K562 (cell line): ENCODE data around the gene AQP11. TPM values are rescaled to one million over a fixed set of nuclear protein-coding genes. Genes with fewer than 3 reads are reported as not detected.

Source experiments
- BRD4 ChIP-seq: fragments of 200-600 bp; sonication (generic); IDR thresholded peaks from 2 replicates; pipeline ENCODE4 v1.6.1; 2017; ENCODE audit warnings: inconsistent platforms
- FOXJ2 ChIP-seq: fragments of 200-800 bp; sonication (Bioruptor generic); IDR thresholded peaks from 2 replicates; pipeline ENCODE4 v1.6.1; 2016; ENCODE audit warnings: missing genetic modification characterization, missing compliant biosample characterization
- HDAC6 ChIP-seq: IDR thresholded peaks from 2 replicates; pipeline ENCODE4 v1.6.1; 2012; ENCODE audit warnings: low read depth, mild to moderate bottlenecking, control low read depth, inconsistent platforms, low read length, moderate library complexity
- NR1H2 ChIP-seq: sonication (generic); formaldehyde crosslinking; IDR thresholded peaks from 2 replicates; pipeline ENCODE4 v1.4.0; 2020; ENCODE audit warnings: mild to moderate bottlenecking, missing genetic modification reagents
- SRSF1 ChIP-seq: fragments of 200-400 bp; formaldehyde crosslinking; IDR thresholded peaks from 2 replicates; pipeline ENCODE4 v1.6.1; 2017; ENCODE audit warnings: mild to moderate bottlenecking, low read depth, low read length, moderate library complexity
- TCFL5 ChIP-seq: fragments of 250-450 bp; sonication (Bioruptor Pico); conservative IDR thresholded peaks from 2 replicates; pipeline ENCODE4 v1.6.1; 2021; ENCODE audit warnings: mild to moderate bottlenecking, moderate library complexity, matching md5 sums
- polyA plus RNA-seq, 8 experiments: library from polyadenylated mRNA; depleted of rRNA in 4 of 8; stranded (reverse) in 5 of 8; unstranded in 3 of 8; fragments of >200 nt; fragmentation: Nextera tagmentation in 2 of 8; fragmentation: Illumina TruSeq in 1 of 8; extraction: Ambion mirVana in 2 of 8; extraction: Trizol in 1 of 8; gene quantifications; 2 replicates each; pipeline versions ENCODE4 v1.2.1 to v1.2.3, GENCODE V29; 2011 to 2014; ENCODE audit warnings: inconsistent platforms in 1 of 8, missing spikeins in 1 of 8
- total RNA-seq, 7 experiments: library from RNA; depleted of rRNA in 6 of 7; stranded (reverse); fragments of >200 nt in 6 of 7; fragmentation: Illumina TruSeq in 2 of 7; extraction: Trizol in 2 of 7; gene quantifications; 2 replicates each; pipeline versions ENCODE4 v1.2.1 to v1.2.3, GENCODE V29; 2011 to 2021; ENCODE audit warnings: low replicate concordance in 1 of 7
- TF ChIP-seq, protein P1 (sequence below): conservative IDR thresholded peaks from 2 replicates; pipeline ENCODE4 v1.6.1; 2011; ENCODE audit warnings: low read depth, mild to moderate bottlenecking, low read length; ENCODE audit not compliant: control insufficient read depth
- TF ChIP-seq, protein P2 (sequence below): fragments of 250-450 bp; sonication (Bioruptor Pico); IDR thresholded peaks from 2 replicates; pipeline ENCODE4 v1.8.0; 2021; ENCODE audit warnings: moderate library complexity, mild to moderate bottlenecking, inconsistent platforms
- TF ChIP-seq, protein P3 (sequence below): sonication (generic); formaldehyde crosslinking; IDR thresholded peaks from 2 replicates; pipeline ENCODE4 v1.8.1; 2023; ENCODE audit warnings: missing genetic modification reagents, mild to moderate bottlenecking, borderline replicate concordance
- TF ChIP-seq, protein P4 (sequence below): sonication (generic); formaldehyde crosslinking; IDR thresholded peaks from 2 replicates; pipeline ENCODE4 v1.8.0; 2022; ENCODE audit warnings: missing genetic modification reagents, mild to moderate bottlenecking, moderate library complexity, borderline replicate concordance

Gene AQP11
- total and polyA plus RNA-seq, 9 of the 15 experiments (the other 6 are each of a cell fraction or from before 2014, with no cell fraction given): 0.09 to 1.0 (median 0.36) TPM

DNA sequence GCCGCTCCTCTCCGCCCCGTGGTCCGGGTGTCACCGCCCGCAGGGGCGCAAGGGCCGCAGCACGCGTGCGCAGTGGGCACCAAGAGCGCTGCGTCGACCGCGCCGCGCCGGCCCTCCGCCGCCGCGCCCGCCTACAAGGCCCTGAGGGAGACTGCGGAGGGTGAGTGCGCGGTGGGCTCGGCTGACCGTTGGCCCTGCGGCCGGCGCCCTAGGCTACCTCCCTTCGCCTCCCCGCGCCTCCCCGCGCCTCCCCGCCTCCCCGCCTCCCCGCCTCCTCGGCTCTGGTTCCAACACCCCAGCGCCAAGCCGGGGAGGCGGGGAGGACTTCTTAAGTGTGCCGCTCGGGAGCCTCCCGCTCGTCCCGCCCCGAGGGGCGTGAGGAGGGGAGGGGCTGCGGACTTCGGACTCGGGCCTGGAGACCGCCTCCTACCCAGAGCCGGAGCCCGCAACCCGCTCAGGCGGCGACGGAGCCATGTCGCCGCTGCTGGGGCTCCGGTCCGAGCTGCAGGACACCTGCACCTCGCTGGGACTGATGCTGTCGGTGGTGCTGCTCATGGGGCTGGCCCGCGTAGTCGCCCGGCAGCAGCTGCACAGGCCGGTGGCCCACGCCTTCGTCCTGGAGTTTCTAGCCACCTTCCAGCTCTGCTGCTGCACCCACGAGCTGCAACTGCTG is at the start of gene AQP11 (continued):
- TF ChIP-seq, protein P1, sequence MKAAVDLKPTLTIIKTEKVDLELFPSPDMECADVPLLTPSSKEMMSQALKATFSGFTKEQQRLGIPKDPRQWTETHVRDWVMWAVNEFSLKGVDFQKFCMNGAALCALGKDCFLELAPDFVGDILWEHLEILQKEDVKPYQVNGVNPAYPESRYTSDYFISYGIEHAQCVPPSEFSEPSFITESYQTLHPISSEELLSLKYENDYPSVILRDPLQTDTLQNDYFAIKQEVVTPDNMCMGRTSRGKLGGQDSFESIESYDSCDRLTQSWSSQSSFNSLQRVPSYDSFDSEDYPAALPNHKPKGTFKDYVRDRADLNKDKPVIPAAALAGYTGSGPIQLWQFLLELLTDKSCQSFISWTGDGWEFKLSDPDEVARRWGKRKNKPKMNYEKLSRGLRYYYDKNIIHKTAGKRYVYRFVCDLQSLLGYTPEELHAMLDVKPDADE: peak; percentile 57; the same call in 1 of the 2 replicates
- TF ChIP-seq, protein P2, sequence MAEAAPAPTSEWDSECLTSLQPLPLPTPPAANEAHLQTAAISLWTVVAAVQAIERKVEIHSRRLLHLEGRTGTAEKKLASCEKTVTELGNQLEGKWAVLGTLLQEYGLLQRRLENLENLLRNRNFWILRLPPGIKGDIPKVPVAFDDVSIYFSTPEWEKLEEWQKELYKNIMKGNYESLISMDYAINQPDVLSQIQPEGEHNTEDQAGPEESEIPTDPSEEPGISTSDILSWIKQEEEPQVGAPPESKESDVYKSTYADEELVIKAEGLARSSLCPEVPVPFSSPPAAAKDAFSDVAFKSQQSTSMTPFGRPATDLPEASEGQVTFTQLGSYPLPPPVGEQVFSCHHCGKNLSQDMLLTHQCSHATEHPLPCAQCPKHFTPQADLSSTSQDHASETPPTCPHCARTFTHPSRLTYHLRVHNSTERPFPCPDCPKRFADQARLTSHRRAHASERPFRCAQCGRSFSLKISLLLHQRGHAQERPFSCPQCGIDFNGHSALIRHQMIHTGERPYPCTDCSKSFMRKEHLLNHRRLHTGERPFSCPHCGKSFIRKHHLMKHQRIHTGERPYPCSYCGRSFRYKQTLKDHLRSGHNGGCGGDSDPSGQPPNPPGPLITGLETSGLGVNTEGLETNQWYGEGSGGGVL (CRISPR knock-in tag): no peak
- no peak; the same call in 1 of the 2 replicates for TF ChIP-seq FOXJ2 (tag)
- TF ChIP-seq NR1H2: no peak
- no peak for TF ChIP-seq TCFL5 (CRISPR knock-in tag)
- TF ChIP-seq BRD4: no peak
- TF ChIP-seq HDAC6: 0 out of 2 replicates have a peak, but pooled peaks have one; percentile 38
- TF ChIP-seq, protein P3, sequence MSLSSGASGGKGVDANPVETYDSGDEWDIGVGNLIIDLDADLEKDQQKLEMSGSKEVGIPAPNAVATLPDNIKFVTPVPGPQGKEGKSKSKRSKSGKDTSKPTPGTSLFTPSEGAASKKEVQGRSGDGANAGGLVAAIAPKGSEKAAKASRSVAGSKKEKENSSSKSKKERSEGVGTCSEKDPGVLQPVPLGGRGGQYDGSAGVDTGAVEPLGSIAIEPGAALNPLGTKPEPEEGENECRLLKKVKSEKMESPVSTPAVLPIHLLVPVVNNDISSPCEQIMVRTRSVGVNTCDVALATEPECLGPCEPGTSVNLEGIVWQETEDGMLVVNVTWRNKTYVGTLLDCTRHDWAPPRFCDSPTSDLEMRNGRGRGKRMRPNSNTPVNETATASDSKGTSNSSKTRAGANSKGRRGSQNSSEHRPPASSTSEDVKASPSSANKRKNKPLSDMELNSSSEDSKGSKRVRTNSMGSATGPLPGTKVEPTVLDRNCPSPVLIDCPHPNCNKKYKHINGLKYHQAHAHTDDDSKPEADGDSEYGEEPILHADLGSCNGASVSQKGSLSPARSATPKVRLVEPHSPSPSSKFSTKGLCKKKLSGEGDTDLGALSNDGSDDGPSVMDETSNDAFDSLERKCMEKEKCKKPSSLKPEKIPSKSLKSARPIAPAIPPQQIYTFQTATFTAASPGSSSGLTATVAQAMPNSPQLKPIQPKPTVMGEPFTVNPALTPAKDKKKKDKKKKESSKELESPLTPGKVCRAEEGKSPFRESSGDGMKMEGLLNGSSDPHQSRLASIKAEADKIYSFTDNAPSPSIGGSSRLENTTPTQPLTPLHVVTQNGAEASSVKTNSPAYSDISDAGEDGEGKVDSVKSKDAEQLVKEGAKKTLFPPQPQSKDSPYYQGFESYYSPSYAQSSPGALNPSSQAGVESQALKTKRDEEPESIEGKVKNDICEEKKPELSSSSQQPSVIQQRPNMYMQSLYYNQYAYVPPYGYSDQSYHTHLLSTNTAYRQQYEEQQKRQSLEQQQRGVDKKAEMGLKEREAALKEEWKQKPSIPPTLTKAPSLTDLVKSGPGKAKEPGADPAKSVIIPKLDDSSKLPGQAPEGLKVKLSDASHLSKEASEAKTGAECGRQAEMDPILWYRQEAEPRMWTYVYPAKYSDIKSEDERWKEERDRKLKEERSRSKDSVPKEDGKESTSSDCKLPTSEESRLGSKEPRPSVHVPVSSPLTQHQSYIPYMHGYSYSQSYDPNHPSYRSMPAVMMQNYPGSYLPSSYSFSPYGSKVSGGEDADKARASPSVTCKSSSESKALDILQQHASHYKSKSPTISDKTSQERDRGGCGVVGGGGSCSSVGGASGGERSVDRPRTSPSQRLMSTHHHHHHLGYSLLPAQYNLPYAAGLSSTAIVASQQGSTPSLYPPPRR (CRISPR knock-in tag): 0 out of 2 replicates have a peak, but pooled peaks have one; percentile 30
- TF ChIP-seq, protein P4, sequence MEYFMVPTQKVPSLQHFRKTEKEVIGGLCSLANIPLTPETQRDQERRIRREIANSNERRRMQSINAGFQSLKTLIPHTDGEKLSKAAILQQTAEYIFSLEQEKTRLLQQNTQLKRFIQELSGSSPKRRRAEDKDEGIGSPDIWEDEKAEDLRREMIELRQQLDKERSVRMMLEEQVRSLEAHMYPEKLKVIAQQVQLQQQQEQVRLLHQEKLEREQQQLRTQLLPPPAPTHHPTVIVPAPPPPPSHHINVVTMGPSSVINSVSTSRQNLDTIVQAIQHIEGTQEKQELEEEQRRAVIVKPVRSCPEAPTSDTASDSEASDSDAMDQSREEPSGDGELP: peak; percentile 50; the same call in 1 of the 2 replicates
- TF ChIP-seq SRSF1: no peak
